ENCODE data around the gene OR51B4.
"Not testable (repeated sequence)": the region's sequence is repeated elsewhere in the genome, so short reads cannot be mapped to it uniquely, and the experiment has no call there.

The OR51B4 gene

GRCh38 chr11:5269715-5270147 lies 32.0 kb downstream of the OR51B4 start, which contains the start of gene HBE1:
Gene HBE1 (minus strand): TSS chr11:5269945. CDS start chr11:5269890, 55 bp downstream.
- peak in 1 of 3 experiments; percentile 91 for DNase-seq

- no peak for DNase-seq
These were observed 34.6 kb downstream of the OR51B4 start for GRCh38 chr11:5267033-5267563.

GRCh38 chr11:5266609-5267008 lies 35.1 kb downstream of the OR51B4 start:
- DNase-seq = no peak

GRCh38 chr11:5265832-5266231 lies 35.9 kb downstream of the OR51B4 start:
- DNase-seq = no peak

- DNase-seq = no peak
These were observed 43.0 kb downstream of the OR51B4 start for GRCh38 chr11:5258543-5259262.

GRCh38 chr11:5257296-5257695 lies 44.5 kb downstream of the OR51B4 start:
- no peak for DNase-seq

GRCh38 chr11:5254646-5255413 lies 46.9 kb downstream of the OR51B4 start, which contains the start of gene HBG2:
Gene HBG2 (minus strand): TSS chr11:5254781. CDS start chr11:5254728, 53 bp downstream.
- DNase-seq = not testable (repeated sequence)

GRCh38 chr11:5254023-5254422 lies 47.7 kb downstream of the OR51B4 start:
- peak in 1 of 3 experiments; percentile 82 for DNase-seq

- not testable (repeated sequence) for DNase-seq
These were observed 48.3 kb downstream of the OR51B4 start for GRCh38 chr11:5253440-5253839.

- DNase-seq = no peak
These were observed 48.9 kb downstream of the OR51B4 start for GRCh38 chr11:5252919-5253265.

- DNase-seq = no peak
These were observed 49.4 kb downstream of the OR51B4 start for GRCh38 chr11:5252192-5252918.

- DNase-seq = no peak
These were observed 50.0 kb downstream of the OR51B4 start for GRCh38 chr11:5251746-5252145.
